Measurements from ENCODE around the gene PMIS2. TPM values are rescaled to one million over a fixed set of nuclear protein-coding genes. Genes with fewer than 3 reads are reported as not detected.

Gene PMIS2
- total RNA-seq, 1 donor from 2014 or later, result not detected

DNA sequence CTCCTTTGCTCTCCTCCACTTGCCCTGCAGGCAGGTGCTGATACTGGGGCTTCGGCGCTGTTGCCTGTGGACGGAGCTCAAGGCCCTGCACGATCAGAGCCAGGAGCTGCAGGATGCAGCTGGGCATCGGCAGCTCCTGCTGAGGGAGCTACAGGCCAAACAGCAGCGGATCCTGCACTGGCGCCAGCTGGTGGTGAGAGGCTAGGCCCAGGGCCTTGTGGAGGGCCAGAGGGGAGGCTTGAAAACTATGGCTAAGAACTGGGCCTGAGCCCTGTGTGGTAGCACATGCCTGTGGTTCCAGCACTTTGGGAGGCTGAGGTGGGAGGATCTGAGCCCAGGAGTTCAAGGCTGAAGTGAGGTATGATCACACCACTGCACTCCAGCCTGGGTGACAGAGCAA, 32.9 kb downstream of the PMIS2 start:
- no peak overlapping the region for H3K27ac ChIP-seq
- peaks cover 0 to 21% of the 10 kb centered on the region in 2 donors for H3K36me3 ChIP-seq
- H3K27me3 ChIP-seq, result no peaks in the 10 kb centered on the region
- TF ChIP-seq, protein P1, sequence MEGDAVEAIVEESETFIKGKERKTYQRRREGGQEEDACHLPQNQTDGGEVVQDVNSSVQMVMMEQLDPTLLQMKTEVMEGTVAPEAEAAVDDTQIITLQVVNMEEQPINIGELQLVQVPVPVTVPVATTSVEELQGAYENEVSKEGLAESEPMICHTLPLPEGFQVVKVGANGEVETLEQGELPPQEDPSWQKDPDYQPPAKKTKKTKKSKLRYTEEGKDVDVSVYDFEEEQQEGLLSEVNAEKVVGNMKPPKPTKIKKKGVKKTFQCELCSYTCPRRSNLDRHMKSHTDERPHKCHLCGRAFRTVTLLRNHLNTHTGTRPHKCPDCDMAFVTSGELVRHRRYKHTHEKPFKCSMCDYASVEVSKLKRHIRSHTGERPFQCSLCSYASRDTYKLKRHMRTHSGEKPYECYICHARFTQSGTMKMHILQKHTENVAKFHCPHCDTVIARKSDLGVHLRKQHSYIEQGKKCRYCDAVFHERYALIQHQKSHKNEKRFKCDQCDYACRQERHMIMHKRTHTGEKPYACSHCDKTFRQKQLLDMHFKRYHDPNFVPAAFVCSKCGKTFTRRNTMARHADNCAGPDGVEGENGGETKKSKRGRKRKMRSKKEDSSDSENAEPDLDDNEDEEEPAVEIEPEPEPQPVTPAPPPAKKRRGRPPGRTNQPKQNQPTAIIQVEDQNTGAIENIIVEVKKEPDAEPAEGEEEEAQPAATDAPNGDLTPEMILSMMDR (IDR thresholded peaks at IDR 0.05), result no peak
- no peaks in the 10 kb centered on the region for H3K4me1 ChIP-seq
- H3K9me3 ChIP-seq, result no peaks in the 10 kb centered on the region
- no peak overlapping the region for H3K4me3 ChIP-seq
- intact Hi-C loops (cut with DNase I), result loop anchor here (10.0 kb wide), 1 partner anchor 494 kb away; no protein-coding TSS in a partner anchor
- no peak for DNase-seq (ENCODE audit: low spot score in 2 of 2)

DNA sequence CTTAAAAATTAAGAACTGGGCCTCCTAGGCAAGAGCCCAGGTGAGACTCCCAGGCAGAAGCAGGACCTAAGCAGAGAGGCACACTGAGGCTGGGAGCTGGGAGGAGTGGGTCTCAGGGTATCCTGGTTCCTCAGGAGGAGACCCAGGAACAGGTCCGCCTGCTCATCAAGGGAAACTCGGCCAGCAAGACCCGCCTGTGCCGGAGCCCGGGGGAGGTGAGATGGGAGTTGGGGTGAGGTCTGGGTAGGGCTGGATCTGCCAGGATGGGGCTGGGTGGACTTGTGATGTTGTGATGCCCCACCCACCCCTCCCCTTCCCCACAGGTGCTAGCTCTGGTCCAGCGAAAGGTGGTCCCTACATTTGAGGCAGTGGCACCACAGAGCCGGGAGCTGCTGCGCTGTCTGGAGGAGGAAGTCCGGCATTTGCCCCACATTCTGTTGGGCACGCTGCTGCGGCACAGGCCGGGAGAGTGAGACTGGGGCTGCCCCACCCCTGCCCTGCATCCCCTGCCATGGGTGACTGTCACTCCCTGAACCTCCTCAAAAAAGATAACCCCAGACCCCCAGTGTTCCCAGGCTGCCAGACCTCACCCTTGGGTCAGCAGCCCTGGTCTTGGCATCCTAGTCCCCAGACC, 33.4 kb downstream of the PMIS2 start:
- no peak for DNase-seq (ENCODE audit: low spot score in 2 of 2)
- H3K4me1 ChIP-seq, result no peaks in the 10 kb centered on the region
- TF ChIP-seq, protein P1 (IDR thresholded peaks at IDR 0.05), result no peak
- H3K27ac ChIP-seq, result no peak overlapping the region
- H3K4me3 ChIP-seq, result no peak overlapping the region
- H3K9me3 ChIP-seq, result no peaks in the 10 kb centered on the region
- peaks cover 0 to 21% of the 10 kb centered on the region in 2 donors for H3K36me3 ChIP-seq
- intact Hi-C loops (cut with DNase I), result loop anchor here (10.0 kb wide), 1 partner anchor 495 kb away; no protein-coding TSS in a partner anchor
- no peaks in the 10 kb centered on the region for H3K27me3 ChIP-seq

DNA sequence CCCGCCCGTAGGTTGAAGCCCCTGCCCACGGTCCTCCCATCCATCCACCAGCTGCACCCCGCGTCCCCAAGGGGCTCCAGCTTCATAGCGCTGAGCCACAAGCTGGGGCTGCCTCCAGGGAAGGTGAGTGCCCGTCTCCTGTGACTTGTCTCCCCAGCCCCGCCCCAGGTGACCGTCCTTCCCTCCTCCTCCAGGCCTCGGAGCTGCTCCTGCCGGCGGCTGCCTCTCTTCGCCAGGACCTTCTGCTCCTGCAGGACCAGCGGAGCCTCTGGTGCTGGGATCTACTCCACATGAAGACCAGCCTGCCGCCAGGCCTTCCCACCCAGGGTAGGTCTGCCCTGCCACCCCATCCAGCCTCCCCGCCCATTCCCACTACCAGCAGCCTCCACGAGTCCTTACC, 34.0 kb downstream of the PMIS2 start:
- intact Hi-C loops (cut with DNase I), result no loop called here
- Histone ChIP-seq H3K27ac (no peak overlapping the region), H3K36me3 (peaks cover 0 to 20% of the 10 kb centered on the region in 2 donors), H3K9me3 (no peaks in the 10 kb centered on the region), H3K4me1 (no peaks in the 10 kb centered on the region), H3K27me3 (no peaks in the 10 kb centered on the region), H3K4me3 (no peak overlapping the region)
- no peak for DNase-seq (ENCODE audit: low spot score in 2 of 2)
- TF ChIP-seq, protein P1 (IDR thresholded peaks at IDR 0.05), result no peak

DNA sequence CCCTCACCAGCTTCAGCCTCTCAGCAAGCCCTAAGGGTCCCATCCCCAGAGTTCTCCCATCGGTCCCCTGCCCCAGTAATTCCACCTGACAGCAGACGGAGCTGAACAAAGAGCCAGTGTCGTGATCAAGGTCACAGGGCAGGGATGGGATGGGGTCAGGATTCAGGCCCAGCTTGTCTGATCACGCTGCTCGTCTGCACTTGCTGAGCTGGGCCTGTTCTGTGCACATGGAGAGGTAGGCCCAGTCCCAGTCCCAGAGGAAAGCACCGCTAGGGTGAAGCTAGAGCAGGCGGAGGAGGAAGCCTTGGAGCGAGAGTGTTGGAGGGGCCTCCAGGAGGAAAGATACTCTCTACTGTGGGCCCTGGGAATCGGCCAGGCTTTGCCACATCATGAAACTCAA, 35.7 kb downstream of the PMIS2 start:
- DNase-seq (ENCODE audit: low spot score in 2 of 2), result no peak
- no peaks in the 10 kb centered on the region for H3K4me1 ChIP-seq
- intact Hi-C loops (cut with DNase I), result no loop called here
- H3K27ac ChIP-seq, result no peak overlapping the region
- TF ChIP-seq, protein P1 (IDR thresholded peaks at IDR 0.05), result no peak
- H3K27me3 ChIP-seq, result no peaks in the 10 kb centered on the region
- no peaks in the 10 kb centered on the region for H3K9me3 ChIP-seq
- no peak overlapping the region for H3K4me3 ChIP-seq
- peaks cover 0 to 17% of the 10 kb centered on the region in 2 donors for H3K36me3 ChIP-seq

DNA sequence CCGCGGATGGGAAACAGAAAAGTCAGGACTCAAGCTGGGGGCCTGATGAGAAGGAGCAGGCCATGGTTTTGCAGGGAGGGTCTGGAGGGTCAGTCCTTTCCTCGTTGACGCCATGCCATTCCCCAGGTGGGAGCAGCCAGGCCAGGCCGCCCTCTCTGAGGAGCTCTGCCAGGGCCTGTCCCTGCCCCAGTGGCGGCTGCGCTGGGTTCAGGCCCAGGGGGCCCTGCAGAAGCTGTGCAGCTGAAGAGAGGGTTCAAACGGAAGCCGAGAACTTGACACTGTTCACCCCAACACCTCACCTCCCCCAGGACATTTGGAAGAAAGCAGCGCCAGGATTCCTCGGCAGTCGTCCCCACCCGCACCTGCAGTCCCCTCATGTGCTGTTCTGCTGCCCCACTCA, 36.8 kb downstream of the PMIS2 start:
- TF ChIP-seq, protein P1 (IDR thresholded peaks at IDR 0.05), result no peak
- no peak for DNase-seq (ENCODE audit: low spot score in 2 of 2)
- intact Hi-C loops (cut with DNase I), result no loop called here
- peaks cover 0 to 15% of the 10 kb centered on the region in 2 donors for H3K36me3 ChIP-seq
- no peak overlapping the region for H3K4me3 ChIP-seq
- no peaks in the 10 kb centered on the region for H3K9me3 ChIP-seq
- no peak overlapping the region for H3K27ac ChIP-seq
- H3K27me3 ChIP-seq, result no peaks in the 10 kb centered on the region
- no peaks in the 10 kb centered on the region for H3K4me1 ChIP-seq

All from ascending aorta (tissue), 2 donors.